Natural killer cell treated with Interleukin-12 subunit alpha and Interleukin-12 subunit beta and Interleukin-15 and Interleukin-18, amount 100 ng/mL, for 72 hours (primary cell): ENCODE results near the gene ZNF3. TPM values are rescaled to one million over a fixed set of nuclear protein-coding genes. Genes with fewer than 3 reads are reported as not detected.

Experiments
- ATAC-seq, 2 donors: fragments of 150-1000 bp; cut with Tn5 transposase in 1 of 2; sonication (Bioruptor Pico), chemical (Tn5 transposase) in 1 of 2; 2 replicates each; pipeline ENCODE4 v1.10.0; 2021
- DNase-seq: peaks from one replicate; pipeline ENCODE4 v3.0.0; 2022; ENCODE audit warnings: low spot score
- H3K27ac Mint-ChIP-seq, 2 donors: 1 replicate in 1 of 2; 2 replicates in 1 of 2; pipeline ENCODE4 v1.8.0; 2022; ENCODE audit warnings: mixed read lengths in 2 of 2, mild to moderate bottlenecking in 1 of 2, moderate library complexity in 1 of 2
- H3K27me3 Mint-ChIP-seq, 2 donors: 1 replicate in 1 of 2; 2 replicates in 1 of 2; pipeline ENCODE4 v1.8.0; 2022; ENCODE audit warnings: mixed read lengths in 2 of 2
- H3K36me3 Mint-ChIP-seq: one replicate; pipeline ENCODE4 v1.8.0; 2022; ENCODE audit warnings: mixed read lengths
- H3K4me1 Mint-ChIP-seq, 2 donors: 1 replicate in 1 of 2; 2 replicates in 1 of 2; pipeline ENCODE4 v1.8.0; 2022; ENCODE audit warnings: low read depth in 2 of 2, mixed read lengths in 2 of 2, mild to moderate bottlenecking in 1 of 2
- H3K4me3 Mint-ChIP-seq: one replicate; pipeline ENCODE4 v1.8.0; 2022; ENCODE audit warnings: mixed read lengths
- H3K9me3 Mint-ChIP-seq: 2 replicates; pipeline ENCODE4 v1.8.0; 2022; ENCODE audit warnings: mixed read lengths
- total RNA-seq, 2 donors: library from RNA; stranded (reverse); gene quantifications; one replicate each; pipeline ENCODE4 v1.2.3, GENCODE V29; 2022

Gene ZNF3
- total RNA-seq, 2 donors from 2014 or later: 19.6 to 33.6 TPM

DNA sequence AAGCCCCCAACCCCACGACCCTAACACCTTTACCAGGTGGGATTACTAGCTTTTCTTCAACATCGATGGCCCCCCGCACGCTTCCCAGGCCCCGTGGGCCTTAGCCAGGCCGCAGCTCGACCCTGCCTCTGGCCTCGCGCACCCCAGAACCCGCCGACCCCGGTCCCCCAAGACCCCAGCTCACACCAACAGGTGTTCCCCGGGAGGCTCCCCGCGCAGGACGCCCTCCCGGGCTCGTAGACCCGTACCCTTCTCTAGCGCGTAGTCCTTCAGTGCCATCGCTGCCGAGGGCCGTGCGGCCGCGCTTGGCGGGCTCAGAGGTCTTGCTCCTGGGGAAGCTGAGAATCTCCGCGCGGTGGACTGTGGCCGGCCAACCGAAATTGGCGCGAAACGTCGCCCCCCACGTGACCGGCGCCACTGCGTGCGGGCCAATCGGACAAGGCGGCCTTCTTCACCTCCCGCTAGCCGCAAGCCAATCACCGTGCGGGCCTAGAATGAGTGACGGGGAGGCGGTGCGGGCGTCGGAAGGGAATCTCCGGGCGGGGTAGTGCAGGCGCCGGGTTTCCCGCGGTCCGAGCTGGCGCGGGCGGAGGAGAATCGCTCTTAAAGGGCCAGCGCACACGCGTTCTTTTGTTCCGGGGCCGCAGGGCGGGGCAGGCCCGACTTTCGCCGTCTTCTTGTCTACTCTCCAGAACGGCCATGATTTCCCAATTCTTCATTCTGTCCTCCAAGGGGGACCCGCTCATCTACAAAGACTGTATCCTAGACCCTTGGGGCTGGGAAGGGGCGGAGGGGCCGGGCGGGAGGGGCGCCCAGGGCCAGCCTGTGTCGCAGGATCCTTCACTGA, 19.7 kb upstream of the ZNF3 start, which contains the start of the genes AP4M1 and MCM7:
TSS of gene AP4M1 (plus strand) at position 628 of the 847 bp plus-strand sequence. CDS start at position 700, 72 bp downstream.
TSS of gene MCM7 (minus strand) at position 382 of the 847 bp plus-strand sequence. CDS start at position 279, 103 bp downstream.
- ATAC-seq (peak; percentile 94), DNase-seq (peak; percentile 99)
- Mint-ChIP-seq H3K36me3 (peaks cover 32% of the 10 kb centered on the region), H3K4me3 (peak within 1 kb of the TSS; percentile 95), H3K4me1 (peaks cover 35 to 38% of the 10 kb centered on the region in 2 donors), H3K27ac (peak within 1 kb of the TSS; percentile 92 to 93), H3K9me3 (no peaks in the 10 kb centered on the region), H3K27me3 (no peaks in the 10 kb centered on the region)

DNA sequence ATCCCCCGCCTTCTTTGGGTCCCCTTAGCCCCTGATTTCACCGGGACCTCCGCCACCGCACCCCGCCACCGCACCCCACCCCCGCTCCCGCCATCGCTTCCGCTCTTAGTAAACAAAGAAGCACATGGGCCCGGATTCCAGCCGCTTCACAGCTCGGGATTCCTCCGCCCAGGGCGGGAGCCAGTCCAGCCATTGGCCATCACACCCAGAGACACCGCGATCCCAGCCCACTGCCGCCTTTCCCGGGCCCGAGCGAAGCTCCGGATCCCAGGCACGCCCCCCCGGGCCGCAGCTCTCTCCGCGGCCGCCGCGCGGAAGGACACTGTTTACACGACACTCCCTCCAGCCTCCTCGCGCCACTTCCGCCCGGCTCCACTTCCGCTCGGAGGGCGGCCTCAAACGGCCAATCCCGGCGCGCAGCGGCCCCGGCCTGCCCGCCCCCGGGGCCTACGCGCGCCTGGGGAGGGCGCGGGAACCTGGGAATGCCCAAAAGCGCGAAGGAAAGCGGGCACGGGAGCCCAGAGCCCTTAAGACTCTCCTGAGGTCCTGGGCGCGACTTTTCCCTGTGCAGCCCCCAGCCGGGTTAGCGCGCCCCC, 19.0 kb upstream of the ZNF3 start:
- Mint-ChIP-seq H3K27ac (peak overlapping the region; percentile 92 to 93), H3K9me3 (no peaks in the 10 kb centered on the region), H3K4me1 (peaks cover 38 to 41% of the 10 kb centered on the region in 2 donors), H3K4me3 (peak overlapping the region; percentile 95), H3K27me3 (no peaks in the 10 kb centered on the region), H3K36me3 (peaks cover 37% of the 10 kb centered on the region)
- DNase-seq (peak; percentile 95), ATAC-seq (peak; percentile 88 to 90)

DNA sequence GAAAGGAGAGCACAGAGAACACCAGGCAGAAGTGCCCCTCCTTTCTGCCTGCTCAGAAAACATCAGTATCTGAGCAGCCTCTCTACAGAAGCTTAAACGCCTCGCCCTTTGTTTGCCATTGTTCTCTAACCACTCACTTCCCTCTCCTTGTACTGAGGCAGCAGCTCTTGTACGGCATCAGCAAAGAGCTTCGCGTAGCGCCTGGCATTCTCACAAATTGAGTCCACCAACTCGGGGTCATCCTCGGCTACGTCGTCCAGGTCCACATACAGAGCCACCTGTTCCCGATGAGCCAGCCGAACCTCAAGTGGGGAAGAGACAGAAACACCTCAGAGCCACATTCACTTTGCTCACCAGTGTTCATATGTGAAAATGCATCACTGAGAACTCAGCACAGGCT, 17.9 kb upstream of the ZNF3 start:
- ATAC-seq: no peak
- no peak for DNase-seq
- peaks cover 38 to 42% of the 10 kb centered on the region in 2 donors for H3K4me1 Mint-ChIP-seq
- no peaks in the 10 kb centered on the region for H3K9me3 Mint-ChIP-seq
- no peaks in the 10 kb centered on the region for H3K27me3 Mint-ChIP-seq
- peak overlapping the region; percentile 92 to 93 for H3K27ac Mint-ChIP-seq
- H3K36me3 Mint-ChIP-seq: peaks cover 38% of the 10 kb centered on the region
- peak overlapping the region; percentile 95 for H3K4me3 Mint-ChIP-seq

DNA sequence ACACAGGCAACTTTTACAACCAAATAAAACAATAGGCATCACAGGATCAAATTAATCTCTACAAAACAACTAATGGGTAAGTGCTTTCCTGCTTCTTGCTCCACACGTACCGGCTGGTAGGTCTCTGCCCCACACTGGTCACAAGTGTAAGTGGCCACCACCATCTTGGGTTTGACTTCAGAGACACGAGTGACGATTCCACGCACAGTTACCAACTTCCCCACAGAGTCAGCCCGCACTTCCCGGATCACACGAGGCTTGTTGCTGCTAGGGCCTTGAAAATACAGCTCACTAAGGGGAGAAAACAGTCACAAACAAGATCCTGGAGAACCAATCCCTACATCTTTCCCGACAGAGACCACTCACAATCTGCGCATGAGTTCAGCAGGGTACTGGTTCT, 17.4 kb upstream of the ZNF3 start:
- H3K4me3 Mint-ChIP-seq: peak overlapping the region; percentile 95
- H3K9me3 Mint-ChIP-seq: no peaks in the 10 kb centered on the region
- no peak for DNase-seq
- peaks cover 38% of the 10 kb centered on the region for H3K36me3 Mint-ChIP-seq
- ATAC-seq: no peak
- no peaks in the 10 kb centered on the region for H3K27me3 Mint-ChIP-seq
- peaks cover 38 to 42% of the 10 kb centered on the region in 2 donors for H3K4me1 Mint-ChIP-seq
- peak overlapping the region; percentile 92 to 93 for H3K27ac Mint-ChIP-seq

DNA sequence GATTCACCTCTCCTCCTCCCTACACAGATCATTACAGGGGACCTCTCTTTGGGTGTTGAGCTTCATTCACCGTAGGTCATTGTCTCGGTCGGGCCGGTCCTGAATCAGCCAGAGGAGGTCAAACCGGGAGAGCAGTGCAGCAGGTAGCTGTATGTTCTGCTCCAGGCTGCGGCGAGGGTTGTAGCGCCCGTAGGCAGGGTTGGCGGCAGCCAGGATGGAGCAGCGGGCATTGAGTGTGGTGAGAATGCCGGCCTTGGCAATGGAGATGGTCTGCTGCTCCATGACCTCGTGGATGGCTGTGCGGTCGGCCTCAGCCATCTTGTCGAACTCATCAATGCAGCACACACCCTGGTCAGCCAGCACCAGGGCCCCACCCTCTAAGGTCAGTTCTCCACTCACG, 14.2 kb upstream of the ZNF3 start:
- no peaks in the 10 kb centered on the region for H3K27me3 Mint-ChIP-seq
- H3K4me1 Mint-ChIP-seq: peaks cover 29 to 39% of the 10 kb centered on the region in 2 donors
- no peaks in the 10 kb centered on the region for H3K9me3 Mint-ChIP-seq
- DNase-seq (no peak), ATAC-seq (no peak)
- peaks cover 48% of the 10 kb centered on the region for H3K36me3 Mint-ChIP-seq
- H3K4me3 Mint-ChIP-seq: no peak overlapping the region
- peak overlapping the region; percentile 33 to 57 for H3K27ac Mint-ChIP-seq

DNA sequence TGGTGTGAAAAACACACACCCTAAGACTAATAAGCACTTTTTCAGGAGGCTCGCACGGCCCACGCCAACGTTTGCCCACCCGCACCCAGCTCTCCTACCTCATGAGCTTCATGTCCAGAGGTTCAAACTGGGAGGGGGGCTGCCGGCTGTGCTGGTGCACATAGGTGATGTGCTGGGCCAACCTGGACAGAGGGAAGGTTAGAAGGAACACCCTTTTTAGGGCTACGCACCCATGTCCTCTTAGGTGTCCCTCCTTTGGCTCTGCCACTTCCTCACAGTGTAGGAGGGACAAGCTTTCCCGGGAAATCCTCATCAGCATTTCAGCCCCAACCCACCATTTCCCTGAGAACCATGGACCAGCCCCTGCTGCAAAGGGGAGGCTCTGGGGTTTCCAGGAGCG, 13.8 kb upstream of the ZNF3 start:
- H3K4me1 Mint-ChIP-seq: peaks cover 29 to 43% of the 10 kb centered on the region in 2 donors
- DNase-seq (no peak), ATAC-seq (no peak)
- H3K4me3 Mint-ChIP-seq: no peak overlapping the region
- no peaks in the 10 kb centered on the region for H3K27me3 Mint-ChIP-seq
- no peaks in the 10 kb centered on the region for H3K9me3 Mint-ChIP-seq
- H3K36me3 Mint-ChIP-seq: peaks cover 48% of the 10 kb centered on the region
- H3K27ac Mint-ChIP-seq: peak overlapping the region in 1 of 2 donors; percentile 33

- peaks cover 36% of the 10 kb centered on the region for H3K36me3 Mint-ChIP-seq
Observed at GRCh38 chr7:100093925-100094486, 12.5 kb upstream of the ZNF3 start.

GRCh38 chr7:100093498-100093897, 12.0 kb upstream of the ZNF3 start:
- no peak for ATAC-seq
- Mint-ChIP-seq H3K36me3 (peaks cover 31% of the 10 kb centered on the region), H3K27ac (peak overlapping the region in 1 of 2 donors; percentile 62), H3K27me3 (no peaks in the 10 kb centered on the region), H3K4me1 (peaks cover 20 to 37% of the 10 kb centered on the region in 2 donors), H3K9me3 (no peaks in the 10 kb centered on the region), H3K4me3 (no peak overlapping the region)
- no peak for DNase-seq

More at GRCh38 chr7:100093925-100094486, 12.5 kb upstream of the ZNF3 start:
- H3K27me3 Mint-ChIP-seq: no peaks in the 10 kb centered on the region
- no peak for DNase-seq
- H3K4me3 Mint-ChIP-seq: no peak overlapping the region
- H3K4me1 Mint-ChIP-seq: peaks cover 25 to 42% of the 10 kb centered on the region in 2 donors
- ATAC-seq: no peak
- peak overlapping the region in 1 of 2 donors; percentile 62 for H3K27ac Mint-ChIP-seq
- H3K9me3 Mint-ChIP-seq: no peaks in the 10 kb centered on the region

DNA sequence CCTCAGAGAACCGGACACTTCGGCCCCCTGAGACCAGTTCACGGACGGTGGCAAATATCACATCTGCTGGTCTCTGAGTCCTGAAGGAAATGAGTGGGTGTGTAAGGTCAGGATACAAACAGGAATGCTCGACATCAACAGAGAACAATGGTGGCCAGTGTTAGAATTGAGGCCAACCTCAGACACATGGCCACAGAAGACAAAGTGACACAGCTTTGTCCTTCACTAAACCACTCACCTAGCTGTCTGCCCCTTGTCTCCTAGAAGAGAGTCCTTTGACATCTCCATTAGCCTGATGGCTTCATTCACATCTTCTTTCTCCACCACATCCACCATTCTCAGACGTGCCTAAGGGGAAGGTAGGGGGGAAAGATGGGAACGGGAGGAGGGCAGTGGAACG, 11.5 kb upstream of the ZNF3 start:
- no peak overlapping the region for H3K27ac Mint-ChIP-seq
- peaks cover 16 to 36% of the 10 kb centered on the region in 2 donors for H3K4me1 Mint-ChIP-seq
- H3K36me3 Mint-ChIP-seq: peaks cover 26% of the 10 kb centered on the region
- no peaks in the 10 kb centered on the region for H3K9me3 Mint-ChIP-seq
- H3K4me3 Mint-ChIP-seq: no peak overlapping the region
- no peak for DNase-seq
- ATAC-seq: no peak
- H3K27me3 Mint-ChIP-seq: no peaks in the 10 kb centered on the region

DNA sequence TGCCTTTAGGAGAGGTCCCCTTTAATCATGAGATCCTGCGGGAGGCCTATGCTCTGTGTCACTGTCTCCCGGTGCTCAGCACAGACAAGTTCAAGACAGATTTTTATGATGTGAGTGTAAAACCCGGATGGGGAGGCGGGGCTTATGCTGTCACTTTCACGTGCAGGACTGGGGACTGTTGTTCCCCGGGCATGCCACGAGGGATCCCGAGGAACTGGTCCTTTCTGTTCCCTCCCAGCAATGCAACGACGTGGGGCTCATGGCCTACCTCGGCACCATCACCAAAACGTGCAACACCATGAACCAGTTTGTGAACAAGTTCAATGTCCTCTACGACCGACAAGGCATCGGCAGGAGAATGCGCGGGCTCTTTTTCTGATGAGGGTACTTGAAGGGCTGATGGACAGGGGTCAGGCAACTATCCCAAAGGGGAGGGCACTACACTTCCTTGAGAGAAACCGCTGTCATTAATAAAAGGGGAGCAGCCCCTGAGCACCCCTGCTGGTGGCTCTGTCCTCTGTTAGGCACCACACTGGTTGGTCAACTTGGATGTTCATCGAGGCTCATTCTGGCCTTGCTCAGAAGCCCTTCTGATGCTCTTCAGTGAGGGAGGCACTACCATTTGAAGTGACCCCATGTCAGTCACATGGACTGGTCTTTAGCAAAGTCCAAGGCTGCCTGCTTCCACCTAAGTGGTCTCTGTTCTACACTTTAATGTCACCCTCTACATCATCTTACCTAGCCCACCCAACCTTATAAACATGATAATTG, 10.1 kb upstream of the ZNF3 start:
- H3K36me3 Mint-ChIP-seq: peaks cover 16% of the 10 kb centered on the region

GRCh38 chr7:100090527-100091410, 9.2 kb upstream of the ZNF3 start:
- peaks cover 14% of the 10 kb centered on the region for H3K36me3 Mint-ChIP-seq
- ATAC-seq: no peak
- no peaks in the 10 kb centered on the region for H3K9me3 Mint-ChIP-seq
- peaks cover 9 to 31% of the 10 kb centered on the region in 2 donors for H3K4me1 Mint-ChIP-seq
- H3K27ac Mint-ChIP-seq: peak overlapping the region; percentile 83 to 86
- H3K27me3 Mint-ChIP-seq: no peaks in the 10 kb centered on the region
- peak overlapping the region; percentile 44 for H3K4me3 Mint-ChIP-seq
- DNase-seq: no peak

More for the DNA sequence above, 10.1 kb upstream of the ZNF3 start:
- peak overlapping the region in 1 of 2 donors; percentile 83 for H3K27ac Mint-ChIP-seq
- peaks cover 9 to 34% of the 10 kb centered on the region in 2 donors for H3K4me1 Mint-ChIP-seq
- H3K9me3 Mint-ChIP-seq: no peaks in the 10 kb centered on the region
- no peaks in the 10 kb centered on the region for H3K27me3 Mint-ChIP-seq
- DNase-seq: no peak
- no peak overlapping the region for H3K4me3 Mint-ChIP-seq
- ATAC-seq: no peak

DNA sequence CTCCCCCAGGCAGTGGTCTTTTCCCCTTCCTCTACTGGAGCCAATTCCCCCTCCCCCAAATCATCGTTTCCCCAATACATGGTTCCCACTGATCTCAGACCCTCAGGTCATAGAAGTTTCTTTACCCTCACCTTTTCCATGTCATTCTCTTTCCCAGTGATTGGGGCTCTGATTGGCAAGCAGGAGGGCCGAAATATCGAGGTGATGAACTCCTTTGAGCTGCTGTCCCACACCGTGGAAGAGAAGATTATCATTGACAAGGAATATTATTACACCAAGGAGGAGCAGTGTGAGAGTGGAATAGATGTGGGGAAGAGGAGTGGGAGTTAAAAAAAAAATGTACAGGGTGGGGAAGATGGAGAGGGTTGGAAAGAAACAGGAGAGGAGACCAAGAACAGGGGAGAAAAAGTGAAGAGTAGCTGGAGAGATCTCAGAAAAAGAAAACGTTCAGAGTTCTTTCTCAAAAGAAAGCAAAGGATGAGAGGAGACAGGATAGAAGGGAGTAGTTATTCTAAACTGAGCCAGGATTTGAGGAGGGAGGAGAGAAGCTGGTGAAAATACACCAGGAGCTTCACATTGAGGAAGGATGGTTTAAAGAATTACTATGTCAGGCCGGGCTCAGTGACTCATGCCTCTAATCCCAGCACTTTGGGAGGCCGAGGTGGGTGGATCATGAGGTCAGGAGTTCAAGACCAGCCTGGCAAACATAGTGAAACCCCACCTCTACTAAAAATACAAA, 8.1 kb upstream of the ZNF3 start:
- peaks cover 10% of the 10 kb centered on the region for H3K36me3 Mint-ChIP-seq
- H3K9me3 Mint-ChIP-seq: no peaks in the 10 kb centered on the region
- H3K27me3 Mint-ChIP-seq: no peaks in the 10 kb centered on the region
- H3K4me3 Mint-ChIP-seq: peak overlapping the region; percentile 94
- H3K4me1 Mint-ChIP-seq: peaks cover 9 to 27% of the 10 kb centered on the region in 2 donors
- DNase-seq: no peak
- ATAC-seq: no peak
- peak overlapping the region; percentile 83 to 86 for H3K27ac Mint-ChIP-seq
